Keratinocyte (primary cell): ENCODE results near the gene TCERG1. TPM values are rescaled to one million over a fixed set of nuclear protein-coding genes. Genes with fewer than 3 reads are reported as not detected.
A peak's percentile ranks its signal among the peaks of the same experiment; 100 is the strongest.

Experiments used
- DNase-seq: peaks from one replicate; pipeline ENCODE4 v3.0.0-alpha.2; 2011; ENCODE audit warnings: low read depth, missing footprints, low spot score
- FAIRE-seq: peaks from 2 replicates; lab custom pipeline; 2011; peaks lifted over from hg19 to GRCh38; lab: Jason Lieb, UNC
- H2AFZ ChIP-seq: 2 replicates; pipeline ENCODE4 v1.6.0; 2012; ENCODE audit warnings: low read length, control low read depth, inconsistent platforms; ENCODE audit not compliant: control insufficient read depth
- H3K27ac ChIP-seq: 2 replicates; pipeline ENCODE4 v1.5.1; 2011; ENCODE audit warnings: low read length; ENCODE audit not compliant: control insufficient read depth, insufficient read depth
- H3K27me3 ChIP-seq: 3 replicates; pipeline ENCODE4 v1.6.0; 2011; ENCODE audit warnings: low read length; ENCODE audit not compliant: control insufficient read depth, insufficient read depth; ENCODE audit errors: extremely low read depth
- H3K36me3 ChIP-seq, 2 experiments: 2 replicates in 1 of 2; 3 replicates in 1 of 2; pipeline ENCODE4 v1.5.1; 2011; ENCODE audit warnings: low read length in 2 of 2, mild to moderate bottlenecking in 1 of 2; ENCODE audit not compliant: control insufficient read depth in 2 of 2, insufficient read depth in 2 of 2; ENCODE audit errors: extremely low read depth in 1 of 2
- H3K4me1 ChIP-seq: 3 replicates; pipeline ENCODE4 v1.5.1; 2011; ENCODE audit warnings: low read length; ENCODE audit not compliant: control insufficient read depth, insufficient read depth; ENCODE audit errors: extremely low read depth
- H3K4me2 ChIP-seq: 3 replicates; pipeline ENCODE4 v1.6.0; 2011; ENCODE audit warnings: low read depth, low read length; ENCODE audit not compliant: control insufficient read depth, insufficient read depth; ENCODE audit errors: extremely low read depth
- H3K4me3 ChIP-seq, 3 experiments: fragments of 200-600 bp in 1 of 3; sonication (generic) in 1 of 3; 2 replicates in 2 of 3; 3 replicates in 1 of 3; pipeline ENCODE4 v1.5.1; 2011 to 2016; ENCODE audit warnings: low read length in 3 of 3, mild to moderate bottlenecking in 3 of 3, control low read depth in 2 of 3, inconsistent platforms in 1 of 3, low read depth in 1 of 3, mixed read lengths in 1 of 3, mixed run types in 1 of 3, moderate library complexity in 1 of 3; ENCODE audit not compliant: control insufficient read depth in 2 of 3, insufficient read depth in 2 of 3; ENCODE audit errors: extremely low read depth in 1 of 3
- H3K79me2 ChIP-seq: 2 replicates; pipeline ENCODE4 v1.6.0; 2012; ENCODE audit warnings: low read length; ENCODE audit not compliant: control insufficient read depth, insufficient read depth
- H3K9ac ChIP-seq: 3 replicates; pipeline ENCODE4 v1.6.0; 2011; ENCODE audit warnings: low read length; ENCODE audit not compliant: control insufficient read depth, insufficient read depth; ENCODE audit errors: extremely low read depth
- H3K9me1 ChIP-seq: 3 replicates; pipeline ENCODE4 v1.6.0; 2011; ENCODE audit warnings: low read length; ENCODE audit not compliant: control insufficient read depth, insufficient read depth; ENCODE audit errors: extremely low read depth
- H3K9me3 ChIP-seq: 2 replicates; pipeline ENCODE4 v1.5.1; 2012; ENCODE audit warnings: low read depth, low read length; ENCODE audit not compliant: control insufficient read depth
- H4K20me1 ChIP-seq: 3 replicates; pipeline ENCODE4 v1.6.0; 2011; ENCODE audit warnings: low read length; ENCODE audit not compliant: control insufficient read depth, insufficient read depth; ENCODE audit errors: extremely low read depth
- EZH2 ChIP-seq: IDR thresholded peaks from one replicate; pipeline ENCODE4 v1.6.1; 2012; ENCODE audit warnings: inconsistent platforms, mild to moderate bottlenecking, low read length, moderate library complexity
- dilution Hi-C: fragments of 300-500 bp; cut with MboI; formaldehyde crosslinking; loops from one replicate; pipeline ENCODE4 v1.7.0; 2020; ENCODE audit warnings: low sequenced_read_pairs; ENCODE audit not compliant: extremely low pct_ligation_motif_present
- polyA plus RNA-seq, 5 experiments: library from polyadenylated mRNA; depleted of rRNA in 3 of 5; stranded (reverse) in 3 of 5; stranded (forward) in 1 of 5; unstranded in 1 of 5; fragments of >200 nt; gene quantifications; 1 replicate in 1 of 5; 2 replicates in 3 of 5; 3 replicates in 1 of 5; pipeline versions ENCODE4 v1.2.1 to v1.2.3, GENCODE V29; 2011 to 2012; ENCODE audit warnings: missing spikeins in 2 of 5, low read depth in 1 of 5, low replicate concordance in 1 of 5
- TF ChIP-seq, protein P1 (sequence below), 3 experiments: IDR thresholded peaks in 1 of 3; conservative IDR thresholded peaks in 1 of 3; optimal IDR thresholded peaks in 1 of 3; 2 replicates in 2 of 3; 3 replicates in 1 of 3; pipeline versions ENCODE3 to v1.5.1; 2011; ENCODE audit warnings: low read length in 3 of 3, mild to moderate bottlenecking in 3 of 3, moderate library complexity in 2 of 3, control low read depth in 1 of 3, inconsistent platforms in 1 of 3; ENCODE audit not compliant: insufficient read depth in 2 of 3; ENCODE audit errors: extremely low read depth in 1 of 3

The TCERG1 gene
- polyA plus RNA-seq, 1 donor (not counting 4 experiments of a cell fraction or from before 2014, with no cell fraction given) = 71.6 TPM

DNA sequence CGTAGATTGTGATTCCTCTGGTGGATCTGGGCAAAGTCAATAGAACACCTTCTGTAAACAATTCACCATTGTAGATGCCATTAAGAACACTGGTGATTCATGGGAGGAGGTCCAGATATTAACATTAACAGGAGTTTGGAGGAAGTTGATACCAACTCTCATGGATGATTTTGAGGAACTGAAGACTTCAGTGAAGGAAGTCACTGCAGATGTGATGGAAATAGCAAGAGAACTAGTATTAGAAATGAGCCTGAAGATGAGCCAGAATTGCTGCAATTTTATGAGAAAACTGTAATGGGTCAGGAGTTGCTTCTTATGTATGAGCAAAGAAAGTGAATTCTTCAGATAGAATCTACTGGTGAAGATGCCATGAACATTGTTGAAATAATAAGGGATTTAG, 26.9 kb downstream of the TCERG1 start:
- DNase-seq (no peak), FAIRE-seq (no peak)
- Histone ChIP-seq H3K4me3 (no peak overlapping the region), H3K9me1 (no peaks in the 10 kb centered on the region), H2AFZ (no peak overlapping the region), H3K4me1 (no peaks in the 10 kb centered on the region), H3K36me3 (peaks cover 15 to 20% of the 10 kb centered on the region in 2 experiments), H3K27ac (no peak overlapping the region), H3K9ac (no peak overlapping the region), H3K79me2 (peaks cover 7% of the 10 kb centered on the region), H3K4me2 (no peak overlapping the region), H4K20me1 (no peaks in the 10 kb centered on the region), H3K9me3 (no peaks in the 10 kb centered on the region), H3K27me3 (no peaks in the 10 kb centered on the region)
- dilution Hi-C loops = no loop called here
- TF ChIP-seq, protein P1, sequence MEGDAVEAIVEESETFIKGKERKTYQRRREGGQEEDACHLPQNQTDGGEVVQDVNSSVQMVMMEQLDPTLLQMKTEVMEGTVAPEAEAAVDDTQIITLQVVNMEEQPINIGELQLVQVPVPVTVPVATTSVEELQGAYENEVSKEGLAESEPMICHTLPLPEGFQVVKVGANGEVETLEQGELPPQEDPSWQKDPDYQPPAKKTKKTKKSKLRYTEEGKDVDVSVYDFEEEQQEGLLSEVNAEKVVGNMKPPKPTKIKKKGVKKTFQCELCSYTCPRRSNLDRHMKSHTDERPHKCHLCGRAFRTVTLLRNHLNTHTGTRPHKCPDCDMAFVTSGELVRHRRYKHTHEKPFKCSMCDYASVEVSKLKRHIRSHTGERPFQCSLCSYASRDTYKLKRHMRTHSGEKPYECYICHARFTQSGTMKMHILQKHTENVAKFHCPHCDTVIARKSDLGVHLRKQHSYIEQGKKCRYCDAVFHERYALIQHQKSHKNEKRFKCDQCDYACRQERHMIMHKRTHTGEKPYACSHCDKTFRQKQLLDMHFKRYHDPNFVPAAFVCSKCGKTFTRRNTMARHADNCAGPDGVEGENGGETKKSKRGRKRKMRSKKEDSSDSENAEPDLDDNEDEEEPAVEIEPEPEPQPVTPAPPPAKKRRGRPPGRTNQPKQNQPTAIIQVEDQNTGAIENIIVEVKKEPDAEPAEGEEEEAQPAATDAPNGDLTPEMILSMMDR (optimal IDR thresholded peaks at IDR 0.05 in 1 of 3, IDR thresholded peaks at IDR 0.05 in 1 of 3, conservative IDR thresholded peaks at IDR 0.05 in 1 of 3; ENCODE audit: extremely low read depth in 1 of 3, insufficient read depth in 2 of 3, low read length in 3 of 3) = no peak
- TF ChIP-seq EZH2 = no peak

DNA sequence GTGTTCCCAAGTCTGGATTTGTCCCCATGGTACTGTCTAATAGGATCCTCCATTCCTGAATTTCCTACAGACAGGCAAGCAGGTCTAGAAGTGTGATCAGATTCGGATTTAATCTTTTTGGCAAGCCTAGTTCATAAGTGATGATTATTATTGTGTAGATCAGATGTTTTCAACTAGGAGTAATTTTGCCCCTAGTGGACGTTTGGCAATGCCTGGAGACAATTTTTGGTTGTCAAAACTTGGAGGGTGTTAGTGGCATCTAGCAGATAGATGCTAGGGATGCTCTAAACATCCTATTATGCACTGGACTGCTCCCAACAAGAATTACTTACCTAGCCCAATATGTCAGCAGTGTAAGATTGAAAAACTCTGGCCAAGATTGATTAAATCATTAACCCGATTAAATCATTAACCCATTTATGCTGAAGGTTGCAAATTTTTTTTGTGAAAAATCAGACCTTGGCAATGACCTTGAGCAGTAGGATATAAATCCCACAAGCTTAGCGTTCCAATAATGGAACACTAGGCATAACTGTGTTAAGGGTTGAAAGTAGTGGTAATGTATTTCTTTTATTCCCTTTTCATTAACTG, 28.2 kb downstream of the TCERG1 start:
- Histone ChIP-seq H4K20me1 (no peaks in the 10 kb centered on the region), H3K9me1 (no peaks in the 10 kb centered on the region)

More for the DNA sequence above, 28.2 kb downstream of the TCERG1 start:
- Histone ChIP-seq H3K4me1 (no peaks in the 10 kb centered on the region), H3K27me3 (no peaks in the 10 kb centered on the region), H2AFZ (no peak overlapping the region), H3K9ac (no peak overlapping the region), H3K36me3 (peaks cover 16 to 18% of the 10 kb centered on the region in 2 experiments), H3K9me3 (no peaks in the 10 kb centered on the region), H3K4me2 (no peak overlapping the region), H3K4me3 (no peak overlapping the region), H3K79me2 (peaks cover 7% of the 10 kb centered on the region), H3K27ac (no peak overlapping the region)
- dilution Hi-C loops = no loop called here
- TF ChIP-seq, protein P1 (optimal IDR thresholded peaks at IDR 0.05 in 1 of 3, IDR thresholded peaks at IDR 0.05 in 1 of 3, conservative IDR thresholded peaks at IDR 0.05 in 1 of 3; ENCODE audit: extremely low read depth in 1 of 3, insufficient read depth in 2 of 3, low read length in 3 of 3) = peak in 2 of 3 experiments; percentile 24 to 40
- no peak for TF ChIP-seq EZH2
- DNase-seq (no peak), FAIRE-seq (no peak)
